Midbrain (tissue), 1 donor: ENCODE data around the gene RNF152.
A peak's percentile ranks its signal among the peaks of the same experiment; 100 is the strongest.

Experiments
- DNase-seq: peaks from one replicate; lab custom pipeline; 2025; lab: John Stamatoyannopoulos, UW

RNF152 gene, protein sequence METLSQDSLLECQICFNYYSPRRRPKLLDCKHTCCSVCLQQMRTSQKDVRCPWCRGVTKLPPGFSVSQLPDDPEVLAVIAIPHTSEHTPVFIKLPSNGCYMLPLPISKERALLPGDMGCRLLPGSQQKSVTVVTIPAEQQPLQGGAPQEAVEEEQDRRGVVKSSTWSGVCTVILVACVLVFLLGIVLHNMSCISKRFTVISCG

DNA sequence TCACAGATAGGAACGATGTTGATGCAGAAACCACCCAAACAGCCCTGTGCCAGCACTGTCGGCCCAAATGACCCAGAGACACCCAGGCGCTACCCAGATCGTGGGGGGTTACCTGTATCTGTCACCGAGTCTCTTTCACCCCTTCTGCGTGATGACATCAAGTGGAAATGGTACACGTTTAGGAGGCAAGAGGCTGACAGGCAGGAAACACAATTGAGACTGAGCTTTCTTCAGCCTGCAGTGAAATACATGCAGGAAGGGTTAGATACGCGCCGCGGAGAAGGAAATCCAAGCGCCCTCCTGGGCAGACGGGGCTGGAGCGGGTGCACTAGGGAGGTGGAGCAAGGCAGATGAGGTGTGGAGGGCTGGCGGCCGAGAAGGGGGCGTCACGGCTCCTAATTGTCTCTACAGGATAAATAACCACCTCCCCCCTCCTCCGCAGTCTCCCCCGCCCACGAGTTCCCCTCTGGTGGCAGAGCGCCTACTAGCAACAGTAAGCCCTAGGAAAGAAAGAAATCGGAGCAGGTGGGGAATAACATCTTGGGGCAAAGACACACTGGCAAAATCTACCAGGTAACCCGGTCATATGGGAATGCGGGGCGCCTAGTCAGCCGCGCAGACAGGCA is at the start of gene RNF152:
Gene RNF152 (minus strand): TSS at position 325 of the 626 bp plus-strand sequence. CDS start 76,544 bp downstream, outside the sequence.
- peak; percentile 41 for DNase-seq

DNA sequence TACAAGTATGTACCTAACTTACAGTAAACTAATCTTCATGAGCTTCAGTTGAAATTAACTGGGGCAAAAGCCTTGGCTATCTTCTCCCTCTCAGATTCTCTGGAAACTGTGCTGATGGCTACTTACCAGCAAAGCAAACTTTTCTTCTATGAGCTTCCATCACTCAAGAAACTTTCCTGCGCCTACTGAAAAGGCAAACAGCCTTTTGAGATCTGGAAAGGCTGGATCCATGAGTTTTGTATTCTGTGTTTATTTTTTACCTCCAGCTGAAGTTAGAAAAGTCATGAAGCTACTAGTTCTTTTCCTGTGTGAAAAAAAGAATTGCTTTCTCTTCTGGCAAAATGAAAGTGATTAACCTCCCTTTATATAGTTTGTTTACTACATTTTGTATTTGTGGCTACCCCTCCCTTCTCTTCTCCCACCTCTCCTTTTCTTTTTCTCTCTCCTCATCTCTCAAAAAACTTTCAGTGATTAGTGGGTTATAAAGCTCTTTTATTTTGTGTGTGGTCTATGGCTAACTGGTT is 49.2 kb upstream of the RNF152 start:
- DNase-seq, result no peak

- DNase-seq, result no peak
These were observed 46.4 kb upstream of the RNF152 start for GRCh38 chr18:61939046-61939674.

DNA sequence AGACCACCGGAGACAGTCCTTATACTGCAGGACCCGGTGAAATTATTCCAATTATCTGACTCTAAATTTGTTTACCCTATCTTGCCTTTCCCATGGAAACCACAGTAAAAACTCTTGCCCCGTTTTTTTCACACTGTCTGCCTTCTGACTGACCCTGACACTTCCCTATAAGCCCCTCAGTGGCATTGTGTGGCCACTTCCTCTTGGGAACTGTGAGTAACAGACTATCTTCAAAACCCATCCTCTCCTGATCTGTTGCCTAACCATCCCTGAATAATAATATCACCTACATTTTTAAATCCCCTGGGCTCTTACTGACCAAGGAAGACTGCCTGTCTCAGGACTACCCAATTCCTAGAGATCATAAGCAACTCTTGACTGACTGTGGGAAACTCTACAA is 42.6 kb upstream of the RNF152 start:
- DNase-seq, result no peak

DNA sequence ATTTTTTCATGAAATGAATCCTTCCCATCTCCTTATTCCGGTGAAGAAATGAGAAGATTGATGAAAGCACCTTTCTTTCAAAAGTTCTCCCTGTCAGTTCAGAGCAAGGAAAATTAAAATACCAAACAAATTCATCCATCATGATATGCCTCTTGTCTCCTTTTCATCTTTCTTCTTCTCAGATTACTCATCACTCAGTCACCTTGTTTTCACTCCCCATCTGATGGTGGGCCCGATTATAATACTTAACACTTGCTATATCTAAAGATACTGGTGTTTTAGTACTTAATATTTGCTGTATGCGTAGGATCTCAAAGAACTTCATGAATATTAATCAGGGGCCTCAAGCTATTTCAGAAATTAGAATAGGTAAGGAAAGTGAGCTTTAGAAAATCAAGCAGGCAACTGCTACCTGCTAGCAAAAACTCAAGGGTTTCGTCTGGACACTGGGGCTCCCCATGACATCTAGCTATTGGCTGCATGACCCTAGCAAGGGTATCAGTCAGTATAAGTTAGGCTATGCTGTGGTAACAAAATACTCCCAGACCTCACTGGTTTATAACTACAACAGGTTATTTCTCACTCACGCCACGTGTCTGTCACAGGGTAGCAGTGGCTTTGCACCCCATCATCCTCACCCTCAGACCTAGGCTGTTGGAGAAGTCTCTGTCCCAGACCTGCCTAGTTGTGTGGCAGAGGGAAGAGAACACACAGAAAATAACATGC is 39.0 kb upstream of the RNF152 start:
- DNase-seq, result no peak

GRCh38 chr18:61929881-61930640 is 37.3 kb upstream of the RNF152 start:
- DNase-seq, result no peak

- no peak for DNase-seq
These were observed 33.7 kb upstream of the RNF152 start for GRCh38 chr18:61926532-61926931.

DNA sequence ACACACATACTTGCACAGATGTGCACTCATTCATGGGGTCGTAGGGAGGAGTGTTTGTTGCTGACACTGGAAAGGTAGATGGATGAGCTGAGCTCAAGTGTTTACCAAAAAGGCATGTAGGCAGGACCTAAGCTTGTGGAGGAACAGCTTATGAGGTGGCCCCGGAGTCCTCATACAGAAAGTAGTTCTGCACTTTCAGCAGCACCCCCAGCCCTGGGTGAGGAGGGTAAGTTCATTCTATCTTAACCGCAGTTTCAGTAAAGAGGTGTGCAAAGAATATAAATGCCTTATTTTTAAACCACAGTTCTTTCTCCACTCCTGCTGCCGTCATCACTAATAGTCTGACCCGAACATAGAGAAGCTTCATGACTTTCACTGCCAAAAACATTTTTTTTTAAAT is 31.7 kb upstream of the RNF152 start:
- DNase-seq, result no peak

- no peak for DNase-seq
These were observed 29.6 kb upstream of the RNF152 start for GRCh38 chr18:61922435-61922834.

DNA sequence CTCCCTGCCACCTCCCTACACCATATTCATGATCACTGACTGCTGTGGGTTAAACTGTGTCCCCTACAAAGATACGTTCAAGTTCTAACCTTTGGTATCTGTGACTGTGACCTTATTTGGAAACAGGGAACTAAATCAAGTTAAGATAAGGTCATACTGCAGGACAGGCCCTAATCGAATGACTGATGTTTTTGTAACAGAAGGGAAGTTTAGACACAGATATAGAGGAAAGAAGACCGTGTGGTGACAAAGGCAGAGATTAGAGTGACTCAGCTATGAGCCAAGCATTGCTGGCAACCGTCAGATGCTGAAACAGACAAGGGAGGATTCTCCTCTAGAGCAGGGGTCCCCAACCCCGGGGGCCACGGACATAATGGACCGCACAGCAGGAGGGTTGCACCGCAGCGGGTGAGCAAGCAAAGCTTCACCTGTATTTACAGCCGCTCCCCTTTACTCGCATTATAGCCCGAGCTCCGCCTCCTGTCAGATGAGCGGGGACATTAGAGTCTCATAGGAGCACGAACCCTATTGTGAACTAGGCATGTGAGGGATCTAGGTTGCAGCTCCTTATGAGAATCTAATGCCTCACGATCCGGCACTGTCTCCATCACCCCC is 28.9 kb upstream of the RNF152 start:
- DNase-seq, result no peak

DNA sequence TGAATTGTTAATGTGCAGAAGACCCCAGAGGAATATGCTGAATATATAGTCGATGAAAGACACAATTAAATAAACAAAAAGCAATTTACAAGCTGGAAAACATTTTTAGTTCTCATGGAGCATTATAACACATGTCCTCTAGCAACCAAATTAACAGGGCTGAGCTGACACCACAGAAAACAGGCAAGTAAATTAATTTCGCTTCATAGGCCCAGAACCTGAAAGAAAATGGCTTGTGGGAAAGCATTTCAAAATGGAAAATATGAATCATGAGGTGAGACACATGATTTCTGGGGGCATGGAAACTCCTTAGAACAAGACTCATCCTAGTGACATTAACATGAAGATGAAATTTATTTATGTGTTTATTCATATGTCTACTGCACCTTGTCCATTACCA is 25.0 kb upstream of the RNF152 start:
- no peak for DNase-seq

DNA sequence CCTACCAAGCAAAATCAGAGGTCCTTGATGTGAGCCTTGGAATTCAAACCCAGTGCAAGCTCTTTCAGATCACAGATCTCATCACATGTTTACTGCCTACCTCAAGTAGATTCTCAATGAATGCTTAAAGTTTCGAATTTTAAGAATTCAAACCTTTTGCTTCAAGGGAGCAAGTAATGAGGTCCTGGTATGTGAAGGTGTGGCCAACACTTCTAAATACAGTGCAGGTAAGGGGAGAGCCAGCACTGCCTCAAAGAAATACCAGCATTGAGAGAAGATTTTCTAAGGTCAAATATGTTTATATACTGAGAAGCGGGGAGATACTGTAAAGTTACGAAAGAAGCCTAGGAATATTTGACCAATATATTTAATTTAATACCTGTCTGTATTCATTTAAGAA is 19.7 kb upstream of the RNF152 start:
- no peak for DNase-seq

GRCh38 chr18:61910101-61910500 is 17.3 kb upstream of the RNF152 start:
- no peak for DNase-seq

- DNase-seq, result no peak
These were observed 15.9 kb upstream of the RNF152 start for GRCh38 chr18:61908661-61909060.

GRCh38 chr18:61901323-61901986 is 8.6 kb upstream of the RNF152 start:
- no peak for DNase-seq

GRCh38 chr18:61900504-61901281 is 7.9 kb upstream of the RNF152 start:
- no peak for DNase-seq

GRCh38 chr18:61898640-61899101 is 5.9 kb upstream of the RNF152 start:
- DNase-seq, result no peak

DNA sequence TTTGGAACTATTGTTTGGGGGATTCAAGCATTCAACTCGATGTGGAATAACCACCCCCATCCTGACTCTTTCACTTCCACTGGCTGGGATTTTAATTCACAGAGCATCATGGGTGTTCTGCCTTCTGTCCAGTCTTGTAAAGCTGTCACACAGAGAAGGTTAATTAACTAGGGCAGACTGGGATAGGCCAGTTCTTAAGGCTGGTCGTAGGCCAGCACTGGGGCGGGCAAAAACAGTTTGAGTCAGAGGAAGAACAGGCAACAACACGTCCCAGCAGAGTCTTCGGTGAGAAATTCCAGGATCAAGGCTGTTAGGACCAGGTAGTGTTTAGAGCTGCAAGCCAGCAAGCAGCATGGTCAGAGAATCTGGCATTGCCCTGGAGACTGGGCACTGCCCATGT is 4.0 kb upstream of the RNF152 start:
- no peak for DNase-seq

DNA sequence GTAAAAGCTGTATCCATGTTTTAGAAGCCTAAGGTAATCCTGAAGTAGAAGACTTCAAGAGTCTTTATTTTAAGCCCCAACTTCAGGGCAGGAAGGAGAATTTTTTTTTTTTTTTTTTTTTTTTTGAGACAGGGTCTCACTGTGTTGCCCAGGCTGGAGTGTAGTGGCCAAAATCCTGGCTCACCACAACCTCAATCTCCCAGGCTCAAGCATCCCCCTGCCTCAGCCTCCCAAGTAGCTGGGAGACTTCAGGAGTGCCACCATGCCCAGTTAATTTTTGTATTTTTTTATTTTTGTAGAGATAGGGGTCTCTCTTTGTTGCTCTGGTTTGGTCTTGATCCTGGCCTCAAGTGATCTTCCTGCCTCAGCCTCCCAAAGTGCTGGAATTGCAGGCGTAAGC is 3.3 kb upstream of the RNF152 start:
- no peak for DNase-seq
